Measurements from ENCODE around the gene TUSC1. TPM values are rescaled to one million over a fixed set of nuclear protein-coding genes. Genes with fewer than 3 reads are reported as not detected.

Gene TUSC1
- total RNA-seq, 1 experiment from 2014 or later = 5.1 TPM

DNA sequence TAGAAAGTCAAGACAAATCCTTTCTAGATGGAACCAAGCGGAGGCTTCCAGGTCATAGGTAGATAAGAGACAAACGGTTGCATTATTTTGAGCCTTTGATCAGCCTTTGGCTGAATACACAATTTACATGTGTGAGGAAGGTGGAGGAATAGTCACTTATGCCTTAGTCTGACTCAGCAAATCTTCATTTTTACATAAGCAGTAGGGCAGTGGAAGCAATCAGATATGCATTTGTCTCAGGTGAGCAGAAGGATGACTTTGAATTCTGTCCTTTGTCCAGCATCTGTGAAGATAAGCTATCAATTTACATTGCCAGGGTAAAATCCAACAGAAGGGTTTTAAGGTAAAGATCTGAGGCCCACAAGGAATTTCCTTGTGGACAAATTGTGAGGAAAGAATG, 23.8 kb downstream of the TUSC1 start:
- H3K9me3 Mint-ChIP-seq (ENCODE audit: low read depth, unreplicated experiment) = peaks cover 3% of the 10 kb centered on the region
- no peaks in the 10 kb centered on the region for H3K36me3 Mint-ChIP-seq (ENCODE audit: insufficient read depth, unreplicated experiment)
- no peak for DNase-seq
- H3K27ac Mint-ChIP-seq (ENCODE audit: unreplicated experiment) = no peak overlapping the region
- TF ChIP-seq, protein P1, sequence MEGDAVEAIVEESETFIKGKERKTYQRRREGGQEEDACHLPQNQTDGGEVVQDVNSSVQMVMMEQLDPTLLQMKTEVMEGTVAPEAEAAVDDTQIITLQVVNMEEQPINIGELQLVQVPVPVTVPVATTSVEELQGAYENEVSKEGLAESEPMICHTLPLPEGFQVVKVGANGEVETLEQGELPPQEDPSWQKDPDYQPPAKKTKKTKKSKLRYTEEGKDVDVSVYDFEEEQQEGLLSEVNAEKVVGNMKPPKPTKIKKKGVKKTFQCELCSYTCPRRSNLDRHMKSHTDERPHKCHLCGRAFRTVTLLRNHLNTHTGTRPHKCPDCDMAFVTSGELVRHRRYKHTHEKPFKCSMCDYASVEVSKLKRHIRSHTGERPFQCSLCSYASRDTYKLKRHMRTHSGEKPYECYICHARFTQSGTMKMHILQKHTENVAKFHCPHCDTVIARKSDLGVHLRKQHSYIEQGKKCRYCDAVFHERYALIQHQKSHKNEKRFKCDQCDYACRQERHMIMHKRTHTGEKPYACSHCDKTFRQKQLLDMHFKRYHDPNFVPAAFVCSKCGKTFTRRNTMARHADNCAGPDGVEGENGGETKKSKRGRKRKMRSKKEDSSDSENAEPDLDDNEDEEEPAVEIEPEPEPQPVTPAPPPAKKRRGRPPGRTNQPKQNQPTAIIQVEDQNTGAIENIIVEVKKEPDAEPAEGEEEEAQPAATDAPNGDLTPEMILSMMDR (IDR thresholded peaks at IDR 0.05; ENCODE audit: unreplicated experiment) = no peak
- intact Hi-C loops (cut with micrococcal nuclease; ENCODE audit: unreplicated experiment) = no loop called here
- CTCF ChIA-PET = no interaction called here
- no peaks in the 10 kb centered on the region for H3K27me3 Mint-ChIP-seq (ENCODE audit: unreplicated experiment)
- no peaks in the 10 kb centered on the region for H3K4me1 Mint-ChIP-seq (ENCODE audit: low read depth, unreplicated experiment)
- H3K4me3 Mint-ChIP-seq (ENCODE audit: low read depth, unreplicated experiment) = no peak overlapping the region
- BruUV-seq (replicated peaks) = no TSS peak

DNA sequence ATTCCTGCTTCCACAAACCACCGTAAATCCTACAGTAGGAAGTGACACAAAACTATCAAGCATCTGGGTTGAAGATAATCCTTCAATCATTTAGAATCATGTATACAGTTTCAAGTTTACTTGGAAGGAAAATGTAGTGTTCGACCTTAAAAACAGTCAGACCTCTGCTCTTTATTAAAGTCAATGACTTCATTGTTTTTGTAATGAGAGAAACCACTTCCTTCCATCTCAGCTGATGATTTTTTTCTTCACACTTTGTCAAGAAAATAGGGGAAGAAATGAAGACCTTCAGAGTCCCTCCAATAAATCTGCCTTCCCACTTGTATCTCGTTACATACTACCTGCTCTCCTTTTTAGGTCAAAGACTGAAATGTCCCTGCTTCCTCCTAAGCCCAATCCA, 30.1 kb downstream of the TUSC1 start:
- no peaks in the 10 kb centered on the region for H3K36me3 Mint-ChIP-seq (ENCODE audit: insufficient read depth, unreplicated experiment)
- no peak overlapping the region for H3K27ac Mint-ChIP-seq (ENCODE audit: unreplicated experiment)
- CTCF ChIA-PET = no interaction called here
- BruUV-seq (replicated peaks) = no TSS peak
- no peak for DNase-seq
- intact Hi-C loops (cut with micrococcal nuclease; ENCODE audit: unreplicated experiment) = loop anchor here (5.0 kb wide), 1 partner anchor 46 kb away; no protein-coding TSS in a partner anchor
- H3K4me1 Mint-ChIP-seq (ENCODE audit: low read depth, unreplicated experiment) = peaks cover 9% of the 10 kb centered on the region
- TF ChIP-seq, protein P1 (IDR thresholded peaks at IDR 0.05; ENCODE audit: unreplicated experiment) = no peak
- no peaks in the 10 kb centered on the region for H3K27me3 Mint-ChIP-seq (ENCODE audit: unreplicated experiment)
- no peak overlapping the region for H3K4me3 Mint-ChIP-seq (ENCODE audit: low read depth, unreplicated experiment)
- no peaks in the 10 kb centered on the region for H3K9me3 Mint-ChIP-seq (ENCODE audit: low read depth, unreplicated experiment)

DNA sequence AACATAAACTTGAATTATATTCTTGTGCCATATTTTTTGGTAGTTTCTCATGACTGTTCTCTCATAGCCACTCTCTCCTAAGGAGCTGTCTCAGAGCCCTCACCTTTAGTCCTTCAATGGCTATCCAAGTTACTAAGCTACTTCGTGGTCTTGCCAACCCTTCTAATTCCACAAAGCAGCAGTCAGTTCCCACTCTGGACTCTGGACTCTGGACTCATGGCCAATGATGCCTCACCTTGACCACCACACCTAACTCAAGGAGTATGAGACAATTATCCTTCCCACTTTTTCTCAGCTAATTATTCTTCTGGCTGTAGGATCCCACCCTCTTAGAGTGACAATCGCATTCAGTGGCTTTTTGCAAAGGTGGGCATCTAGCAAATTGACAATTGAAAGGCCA, 42.2 kb downstream of the TUSC1 start:
- CTCF ChIA-PET = no interaction called here
- intact Hi-C loops (cut with micrococcal nuclease; ENCODE audit: unreplicated experiment) = no loop called here
- TF ChIP-seq, protein P1 (IDR thresholded peaks at IDR 0.05; ENCODE audit: unreplicated experiment) = no peak
- Mint-ChIP-seq H3K36me3 (ENCODE audit: insufficient read depth, unreplicated experiment) (no peaks in the 10 kb centered on the region), H3K27ac (ENCODE audit: unreplicated experiment) (no peak overlapping the region), H3K27me3 (ENCODE audit: unreplicated experiment) (no peaks in the 10 kb centered on the region), H3K9me3 (ENCODE audit: low read depth, unreplicated experiment) (no peaks in the 10 kb centered on the region), H3K4me3 (ENCODE audit: low read depth, unreplicated experiment) (no peak overlapping the region), H3K4me1 (ENCODE audit: low read depth, unreplicated experiment) (no peaks in the 10 kb centered on the region)
- no TSS peak for BruUV-seq (replicated peaks)
- DNase-seq = no peak

DNA sequence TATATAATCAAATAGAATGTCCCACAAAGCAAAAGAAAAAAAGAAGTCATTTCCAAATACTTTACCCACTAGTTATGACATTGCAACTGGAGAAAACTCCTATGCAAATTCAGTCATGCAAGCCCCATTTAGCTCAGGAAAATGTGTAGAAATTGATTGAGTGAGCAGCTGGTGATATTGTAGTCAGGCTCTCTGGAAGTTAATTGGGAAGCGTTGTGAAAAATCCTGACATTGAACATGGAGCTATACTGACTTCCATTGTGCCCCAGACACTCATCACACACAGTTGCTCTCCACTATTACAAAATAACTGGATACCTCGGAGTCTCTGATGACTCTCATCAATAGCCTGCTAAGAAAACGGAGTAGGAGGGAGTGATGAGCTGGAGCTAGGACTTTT, 49.0 kb downstream of the TUSC1 start:
- CTCF ChIA-PET = no interaction called here
- Mint-ChIP-seq H3K4me1 (ENCODE audit: low read depth, unreplicated experiment) (no peaks in the 10 kb centered on the region), H3K4me3 (ENCODE audit: low read depth, unreplicated experiment) (no peak overlapping the region), H3K27ac (ENCODE audit: unreplicated experiment) (no peak overlapping the region), H3K27me3 (ENCODE audit: unreplicated experiment) (no peaks in the 10 kb centered on the region), H3K9me3 (ENCODE audit: low read depth, unreplicated experiment) (no peaks in the 10 kb centered on the region), H3K36me3 (ENCODE audit: insufficient read depth, unreplicated experiment) (no peaks in the 10 kb centered on the region)
- BruUV-seq (replicated peaks) = no TSS peak
- no peak for DNase-seq
- intact Hi-C loops (cut with micrococcal nuclease; ENCODE audit: unreplicated experiment) = no loop called here
- TF ChIP-seq, protein P1 (IDR thresholded peaks at IDR 0.05; ENCODE audit: unreplicated experiment) = no peak

Measured in Calu3 (cell line).